ENCODE results near the gene SLC5A5. TPM values are rescaled to one million over a fixed set of nuclear protein-coding genes. Genes with fewer than 3 reads are reported as not detected.

The SLC5A5 gene
- total and polyA plus RNA-seq, 10 of the 15 experiments (the other 5 are each of a cell fraction or from before 2014, with no cell fraction given), result 0.02 to 0.08 (median 0.05) TPM; not detected in 3

GRCh38 chr19:17929056-17929455 is 57.3 kb downstream of the SLC5A5 start (continued):
- TF ChIP-seq, protein P1, sequence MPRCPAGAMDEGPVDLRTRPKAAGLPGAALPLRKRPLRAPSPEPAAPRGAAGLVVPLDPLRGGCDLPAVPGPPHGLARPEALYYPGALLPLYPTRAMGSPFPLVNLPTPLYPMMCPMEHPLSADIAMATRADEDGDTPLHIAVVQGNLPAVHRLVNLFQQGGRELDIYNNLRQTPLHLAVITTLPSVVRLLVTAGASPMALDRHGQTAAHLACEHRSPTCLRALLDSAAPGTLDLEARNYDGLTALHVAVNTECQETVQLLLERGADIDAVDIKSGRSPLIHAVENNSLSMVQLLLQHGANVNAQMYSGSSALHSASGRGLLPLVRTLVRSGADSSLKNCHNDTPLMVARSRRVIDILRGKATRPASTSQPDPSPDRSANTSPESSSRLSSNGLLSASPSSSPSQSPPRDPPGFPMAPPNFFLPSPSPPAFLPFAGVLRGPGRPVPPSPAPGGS (IDR thresholded peaks at IDR 0.05; ENCODE audit: borderline replicate concordance, insufficient read depth, low read depth, low read length, poor library complexity, severe bottlenecking), result no peak
- TF ChIP-seq BRCA1 (IDR thresholded peaks at IDR 0.05; ENCODE audit: low read depth, low read length) (no peak), IKZF2 (IDR thresholded peaks at IDR 0.05) (peak; percentile 43 to 57; a peak in 3 of 4 replicates), ZBED1 (IDR thresholded peaks at IDR 0.05; ENCODE audit: borderline replicate concordance) (no peak), ZNF24 (IDR thresholded peaks at IDR 0.05) (no peak), CHD2 (IDR thresholded peaks at IDR 0.05; ENCODE audit: borderline replicate concordance, low read depth, low read length) (no peak), SRF (IDR thresholded peaks at IDR 0.05; ENCODE audit: low read depth in 2 of 2, low read length in 2 of 2) (no peak), NR2C2 (IDR thresholded peaks at IDR 0.05; ENCODE audit: borderline replicate concordance, control insufficient read depth, insufficient read length, low read depth) (no peak), SMAD1 (IDR thresholded peaks at IDR 0.05; ENCODE audit: low read depth, partially characterized antibody) (no peak), ZNF207 (IDR thresholded peaks at IDR 0.05; ENCODE audit: borderline replicate concordance) (no peak), RFX5 (IDR thresholded peaks at IDR 0.05; ENCODE audit: low read depth, low read length) (no peak), ZNF384 (IDR thresholded peaks at IDR 0.05; ENCODE audit: borderline replicate concordance, low read depth, low read length) (no peak), FOXK2 (IDR thresholded peaks at IDR 0.05) (no peak), IKZF1 (conservative IDR thresholded peaks at IDR 0.05) (peak; percentile 14; the same call in 1 of the 2 replicates), CBX5 (IDR thresholded peaks at IDR 0.05; ENCODE audit: low read depth) (no peak), MTA2 (IDR thresholded peaks at IDR 0.05; ENCODE audit: low read depth) (peak; percentile 67), RUNX3 (IDR thresholded peaks at IDR 0.05; ENCODE audit: low read length) (peak; percentile 85), FOS (IDR thresholded peaks at IDR 0.05; ENCODE audit: borderline replicate concordance, extremely low read depth, insufficient read length) (no peak)
- TF ChIP-seq, protein P2, sequence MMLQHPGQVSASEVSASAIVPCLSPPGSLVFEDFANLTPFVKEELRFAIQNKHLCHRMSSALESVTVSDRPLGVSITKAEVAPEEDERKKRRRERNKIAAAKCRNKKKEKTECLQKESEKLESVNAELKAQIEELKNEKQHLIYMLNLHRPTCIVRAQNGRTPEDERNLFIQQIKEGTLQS (IDR thresholded peaks at IDR 0.05; ENCODE audit: borderline replicate concordance, extremely low read depth, low read depth, low read length), result no peak
- TF ChIP-seq, protein P3, sequence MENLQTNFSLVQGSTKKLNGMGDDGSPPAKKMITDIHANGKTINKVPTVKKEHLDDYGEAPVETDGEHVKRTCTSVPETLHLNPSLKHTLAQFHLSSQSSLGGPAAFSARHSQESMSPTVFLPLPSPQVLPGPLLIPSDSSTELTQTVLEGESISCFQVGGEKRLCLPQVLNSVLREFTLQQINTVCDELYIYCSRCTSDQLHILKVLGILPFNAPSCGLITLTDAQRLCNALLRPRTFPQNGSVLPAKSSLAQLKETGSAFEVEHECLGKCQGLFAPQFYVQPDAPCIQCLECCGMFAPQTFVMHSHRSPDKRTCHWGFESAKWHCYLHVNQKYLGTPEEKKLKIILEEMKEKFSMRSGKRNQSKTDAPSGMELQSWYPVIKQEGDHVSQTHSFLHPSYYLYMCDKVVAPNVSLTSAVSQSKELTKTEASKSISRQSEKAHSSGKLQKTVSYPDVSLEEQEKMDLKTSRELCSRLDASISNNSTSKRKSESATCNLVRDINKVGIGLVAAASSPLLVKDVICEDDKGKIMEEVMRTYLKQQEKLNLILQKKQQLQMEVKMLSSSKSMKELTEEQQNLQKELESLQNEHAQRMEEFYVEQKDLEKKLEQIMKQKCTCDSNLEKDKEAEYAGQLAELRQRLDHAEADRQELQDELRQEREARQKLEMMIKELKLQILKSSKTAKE (IDR thresholded peaks at IDR 0.05; ENCODE audit: low read depth, poor library complexity, severe bottlenecking), result peak; percentile 45
